Stimulated activated CD4-positive, alpha-beta T cell treated with anti-CD3 and anti-CD28 coated beads, Interleukin-1b, Interleukin-23, amount 100 ng/mL, for 4 hours (primary cell): Measurements from ENCODE around the gene SDF2L1.
"Not testable (repeated sequence)": the region's sequence is repeated elsewhere in the genome, so short reads cannot be mapped to it uniquely, and the experiment has no call there.

ENCODE experiments used
- DNase-seq, 2 donors: peaks; one replicate each; pipeline ENCODE4 v3.0.0-alpha.2; 2020; ENCODE audit warnings: low read depth in 2 of 2

Gene SDF2L1, protein sequence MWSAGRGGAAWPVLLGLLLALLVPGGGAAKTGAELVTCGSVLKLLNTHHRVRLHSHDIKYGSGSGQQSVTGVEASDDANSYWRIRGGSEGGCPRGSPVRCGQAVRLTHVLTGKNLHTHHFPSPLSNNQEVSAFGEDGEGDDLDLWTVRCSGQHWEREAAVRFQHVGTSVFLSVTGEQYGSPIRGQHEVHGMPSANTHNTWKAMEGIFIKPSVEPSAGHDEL

DNA sequence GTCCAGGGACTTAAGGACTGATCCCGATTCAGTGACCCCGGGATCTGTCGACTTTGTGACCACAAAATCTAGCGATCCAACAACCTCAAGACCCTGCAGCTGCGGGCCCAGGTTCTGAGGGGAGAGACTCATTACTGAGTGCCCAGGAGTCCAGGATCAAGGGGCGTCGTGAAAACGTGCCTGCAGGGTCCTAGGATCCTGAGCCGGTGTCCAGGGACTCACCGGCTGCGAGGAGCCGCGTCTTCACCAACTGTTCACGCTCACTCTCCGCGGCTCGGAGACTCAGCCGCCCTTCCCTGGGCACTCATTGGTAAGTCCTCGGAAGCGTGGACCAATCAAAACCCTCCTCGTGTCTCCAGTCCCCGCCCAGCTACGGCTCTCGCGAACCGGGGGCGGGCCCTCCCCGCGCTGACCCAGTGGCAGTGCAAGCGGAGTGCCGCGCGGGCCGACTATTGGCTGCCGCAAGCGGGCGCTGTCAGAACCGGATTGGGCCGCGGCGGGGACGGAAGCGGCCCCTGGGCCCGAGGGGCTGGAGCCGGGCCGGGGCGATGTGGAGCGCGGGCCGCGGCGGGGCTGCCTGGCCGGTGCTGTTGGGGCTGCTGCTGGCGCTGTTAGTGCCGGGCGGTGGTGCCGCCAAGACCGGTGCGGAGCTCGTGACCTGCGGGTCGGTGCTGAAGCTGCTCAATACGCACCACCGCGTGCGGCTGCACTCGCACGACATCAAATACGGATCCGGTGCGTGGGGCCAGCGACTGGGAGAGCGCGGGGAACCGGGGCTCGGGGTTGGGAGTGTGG, at the start of gene SDF2L1:
Gene SDF2L1 (plus strand): TSS at position 514 of the 795 bp plus-strand sequence. CDS start 35 bp downstream, at position 549.
- DNase-seq = peak; percentile 96

DNA sequence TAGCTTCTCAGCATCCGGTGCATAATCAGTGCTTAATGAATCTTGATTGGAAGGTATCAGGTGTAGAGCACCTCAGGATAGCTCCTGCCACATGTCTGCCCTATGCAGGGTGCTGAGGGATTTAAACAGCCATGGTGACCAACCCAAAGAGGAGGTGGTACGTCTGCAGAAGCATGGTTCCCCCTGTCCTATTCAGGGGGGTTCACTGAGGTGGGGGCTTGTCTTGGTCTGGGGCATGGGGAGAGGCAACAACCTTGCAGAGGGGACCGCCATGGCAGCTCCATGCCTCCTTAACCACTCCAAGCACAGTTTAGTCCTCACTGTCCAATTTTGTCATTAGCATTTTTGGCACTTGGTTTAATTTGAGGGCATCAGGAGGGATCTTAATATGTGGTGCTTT, 49.7 kb upstream of the SDF2L1 start:
- DNase-seq = no peak

DNA sequence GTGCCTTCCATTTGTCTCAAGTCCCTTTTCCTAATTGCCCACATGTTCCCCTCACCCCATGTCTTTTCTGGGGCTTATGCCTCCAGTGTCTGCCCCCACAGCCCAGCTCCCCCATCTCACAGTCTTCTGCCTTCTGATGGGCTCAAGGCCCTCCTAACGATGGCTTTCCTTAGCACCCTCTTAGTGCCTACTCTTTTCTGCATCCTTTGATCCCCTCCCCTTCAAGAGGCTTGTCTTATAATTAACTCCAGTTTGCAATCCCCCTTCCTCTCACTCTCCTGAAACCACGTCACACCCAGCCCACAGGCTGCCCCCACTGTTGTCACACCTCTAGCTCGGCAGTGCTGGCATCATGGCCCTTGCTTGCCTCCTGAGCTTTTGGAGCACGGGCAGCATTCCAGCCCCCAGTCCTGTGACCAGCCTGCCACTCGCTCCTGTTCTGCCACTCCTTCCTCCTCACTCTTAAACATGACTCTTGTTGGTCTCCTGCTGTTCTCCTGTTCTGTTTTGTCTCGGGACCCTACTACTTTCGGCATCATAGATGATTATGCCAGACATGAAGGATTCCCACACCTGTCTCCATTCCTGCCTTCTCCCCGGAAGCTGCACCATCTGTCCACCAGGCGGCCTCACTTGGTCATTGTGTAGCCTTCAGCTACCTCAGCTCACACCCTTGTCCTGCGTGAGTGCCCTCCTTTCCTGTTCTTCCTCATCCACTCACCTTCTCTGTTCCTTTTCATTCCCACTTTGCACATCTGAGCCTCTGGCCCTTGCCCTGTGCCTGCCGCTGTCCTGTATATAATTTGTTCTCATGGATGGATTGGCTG, 48.5 kb upstream of the SDF2L1 start:
- no peak for DNase-seq

DNA sequence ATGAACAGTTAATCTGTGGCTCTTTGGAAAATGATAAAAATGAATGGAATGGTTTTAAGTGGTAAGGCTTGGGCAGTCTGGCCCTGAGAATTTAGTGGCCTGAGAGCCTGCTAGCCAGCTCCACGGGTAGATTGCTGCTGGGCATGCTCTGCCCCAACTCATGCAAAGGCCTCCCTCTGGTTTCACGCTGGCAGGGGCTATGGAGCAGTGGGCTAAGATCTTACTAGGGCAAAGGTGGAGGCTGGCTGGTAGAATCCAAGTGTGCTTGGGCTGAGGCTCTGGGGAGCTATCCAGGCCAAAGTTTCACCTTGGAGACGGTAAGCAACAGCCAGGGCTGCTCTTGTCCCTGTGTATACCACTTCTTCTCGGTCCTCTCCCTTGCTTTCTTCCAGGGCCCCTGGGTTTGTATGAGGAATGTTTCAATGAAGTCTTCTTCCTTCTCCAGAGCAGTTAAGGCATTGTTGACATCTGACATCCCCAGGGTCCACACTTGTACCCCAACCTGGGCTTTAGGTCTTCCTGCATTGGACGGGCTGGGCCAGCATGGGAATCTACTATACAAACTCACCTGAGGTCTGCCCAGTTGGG, 47.1 kb upstream of the SDF2L1 start:
- no peak for DNase-seq

DNA sequence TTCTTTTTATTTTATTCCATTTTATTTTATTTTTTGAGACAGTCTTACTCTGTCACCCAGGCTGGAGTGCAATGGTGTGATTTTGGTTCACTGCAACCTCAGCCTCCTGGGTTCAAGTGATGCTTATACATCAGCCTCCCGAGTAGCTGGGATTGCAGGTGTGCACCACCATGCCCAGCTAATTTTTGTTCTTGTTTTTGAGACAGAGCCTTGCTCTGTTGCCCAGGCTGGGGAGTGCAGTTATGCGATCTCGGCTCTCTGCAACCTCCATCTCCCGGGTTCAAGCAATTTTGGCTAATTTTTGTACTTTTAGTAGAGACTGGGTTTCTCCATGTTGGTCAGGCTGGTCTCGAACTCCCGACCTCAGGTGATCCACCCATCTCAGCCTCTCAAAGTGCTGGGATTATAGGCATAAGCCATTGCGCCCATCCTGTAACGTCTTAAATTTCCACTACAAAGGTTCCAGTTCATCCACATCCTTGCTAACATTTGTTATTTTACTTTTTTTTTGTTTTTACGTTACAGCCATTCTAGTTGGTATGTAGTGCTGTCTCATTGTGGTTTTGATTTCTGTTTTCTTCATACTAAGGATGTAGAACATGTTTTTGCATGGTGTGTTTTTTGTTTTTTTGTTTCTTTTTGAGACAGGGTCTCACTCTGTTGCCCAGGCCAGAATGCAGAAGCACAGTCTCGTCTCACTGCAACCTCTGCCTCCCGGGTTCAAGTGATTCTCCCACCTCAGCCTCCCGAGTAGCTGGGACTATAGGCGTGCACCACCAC, 45.6 kb upstream of the SDF2L1 start:
- DNase-seq = not testable (repeated sequence)

DNA sequence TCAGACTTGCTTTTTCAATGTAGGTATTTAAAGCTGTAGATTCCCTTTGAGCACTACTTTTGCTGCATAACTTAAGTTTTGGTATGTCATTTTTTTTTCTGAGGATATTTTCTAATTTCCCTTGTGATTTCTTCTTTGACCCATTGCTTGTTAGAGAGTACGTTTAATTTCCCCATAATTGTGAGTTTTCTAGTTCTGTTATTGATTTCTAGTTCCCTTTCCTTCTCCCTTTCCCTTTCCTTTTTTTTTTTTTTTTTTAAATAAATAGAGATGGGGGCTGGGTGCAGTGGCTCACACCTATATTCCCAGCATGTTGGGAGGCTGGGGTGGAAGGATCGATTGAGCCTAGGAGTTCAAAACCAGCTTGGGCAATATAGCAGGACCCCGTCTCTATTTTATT, 43.8 kb upstream of the SDF2L1 start:
- no peak for DNase-seq

DNA sequence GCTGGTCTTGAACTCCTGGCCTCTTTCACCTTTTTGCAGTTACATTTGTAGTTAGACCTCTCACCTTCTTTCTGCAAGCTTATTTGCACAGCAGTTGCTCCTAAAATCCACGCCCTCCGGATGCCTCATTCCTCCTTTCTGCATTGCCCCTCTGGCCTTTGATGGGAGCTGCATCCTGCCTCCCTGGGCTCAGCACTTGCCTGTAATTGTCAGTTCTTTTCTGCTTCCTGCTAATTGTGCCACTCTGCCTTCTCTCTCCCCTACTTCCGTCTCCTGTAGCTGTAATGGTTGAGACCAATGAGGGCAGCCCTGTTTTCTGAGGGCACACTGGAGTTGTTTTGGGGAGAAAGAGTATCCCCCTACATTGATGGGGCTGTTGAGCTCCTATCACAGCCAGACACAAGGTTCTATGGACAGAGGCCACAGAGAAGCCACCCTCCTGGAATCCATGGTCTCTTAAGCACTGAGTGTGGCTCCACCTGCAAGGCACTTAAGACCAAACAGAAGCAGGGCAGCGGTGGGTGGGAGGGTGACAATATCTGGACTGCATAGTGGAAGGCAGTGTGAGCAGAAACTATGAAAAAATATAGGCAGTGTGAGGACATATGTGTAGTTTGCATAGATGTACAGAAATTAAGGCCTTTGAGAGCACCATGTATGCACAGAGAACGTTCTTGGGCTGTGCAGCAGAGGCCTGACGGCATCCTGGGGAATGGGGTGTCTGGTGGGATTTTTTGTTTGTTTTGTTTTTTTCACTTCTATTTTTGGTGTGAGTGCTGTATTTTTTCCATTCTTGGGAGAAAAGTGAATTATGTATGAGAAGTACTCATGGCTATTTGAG, 42.8 kb upstream of the SDF2L1 start:
- no peak for DNase-seq

DNA sequence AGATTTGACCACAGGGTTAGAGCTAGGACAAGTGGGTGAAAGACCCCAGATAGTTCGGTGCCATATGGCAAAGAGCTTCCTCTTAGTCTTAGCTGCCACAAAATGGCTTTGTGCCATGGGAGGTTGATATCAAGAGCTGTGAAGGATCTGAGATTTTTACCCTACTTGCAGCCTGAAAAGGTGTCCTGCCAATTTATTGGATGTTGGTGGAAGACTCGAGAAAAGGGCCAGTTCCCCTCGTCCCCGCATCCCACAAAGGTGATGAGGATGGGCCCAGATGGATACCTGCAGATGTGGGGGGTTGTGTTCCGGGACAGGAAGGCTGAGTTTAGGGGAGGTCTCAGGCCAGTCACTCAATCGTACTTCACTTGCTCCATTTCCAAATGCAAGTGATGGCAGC, 39.5 kb upstream of the SDF2L1 start:
- no peak for DNase-seq

DNA sequence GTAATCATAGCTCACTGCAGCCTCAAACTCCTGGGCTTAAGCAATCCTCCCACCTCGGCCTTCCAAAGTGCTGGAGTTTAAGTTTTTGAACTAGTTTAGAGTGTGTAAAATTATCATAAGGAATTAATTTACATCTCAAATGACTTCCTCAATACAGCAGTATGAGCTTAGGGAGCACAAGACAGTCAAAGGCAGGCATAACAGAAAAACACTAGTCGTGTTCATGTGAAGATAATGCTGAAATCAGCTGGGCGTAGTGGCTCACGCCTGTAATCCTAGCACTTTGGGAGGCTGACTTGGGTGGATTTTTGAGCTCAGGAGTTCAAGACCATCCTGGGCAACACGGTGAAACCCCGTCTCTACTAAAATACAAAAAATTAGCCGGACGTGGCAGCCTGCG, 38.1 kb upstream of the SDF2L1 start:
- DNase-seq = no peak

DNA sequence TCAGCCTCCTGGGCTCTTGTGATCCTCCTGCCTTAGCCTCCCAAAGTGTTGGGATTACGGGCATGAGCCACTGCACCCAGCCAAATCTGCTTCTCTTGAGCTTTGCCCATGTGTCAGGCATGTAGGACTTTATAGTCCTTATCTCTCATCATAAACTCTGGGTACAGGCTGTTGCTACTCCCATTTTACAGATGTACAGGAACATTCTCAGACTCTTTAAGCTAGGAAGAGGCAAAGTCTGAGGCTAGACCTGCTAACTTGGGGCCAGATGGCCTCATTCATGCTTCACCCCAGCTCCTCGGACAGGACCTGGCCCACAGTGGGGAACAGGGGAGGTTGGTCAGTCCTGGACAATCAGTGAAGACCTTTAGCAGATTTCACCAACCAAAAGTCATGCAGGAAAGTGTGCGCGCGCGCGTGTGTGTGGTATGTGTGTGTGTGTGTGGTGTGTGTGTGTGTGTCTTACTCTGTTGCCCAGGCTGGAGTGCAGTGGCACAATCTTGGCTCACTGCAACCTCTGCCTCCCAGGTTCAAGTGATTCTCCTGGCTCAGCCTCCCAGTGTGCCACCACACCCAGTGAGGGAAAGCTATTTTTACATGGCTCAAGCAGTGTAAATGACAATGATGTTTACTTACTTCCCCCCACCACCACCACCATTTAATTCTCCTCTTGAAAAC, 36.1 kb upstream of the SDF2L1 start:
- DNase-seq = no peak

DNA sequence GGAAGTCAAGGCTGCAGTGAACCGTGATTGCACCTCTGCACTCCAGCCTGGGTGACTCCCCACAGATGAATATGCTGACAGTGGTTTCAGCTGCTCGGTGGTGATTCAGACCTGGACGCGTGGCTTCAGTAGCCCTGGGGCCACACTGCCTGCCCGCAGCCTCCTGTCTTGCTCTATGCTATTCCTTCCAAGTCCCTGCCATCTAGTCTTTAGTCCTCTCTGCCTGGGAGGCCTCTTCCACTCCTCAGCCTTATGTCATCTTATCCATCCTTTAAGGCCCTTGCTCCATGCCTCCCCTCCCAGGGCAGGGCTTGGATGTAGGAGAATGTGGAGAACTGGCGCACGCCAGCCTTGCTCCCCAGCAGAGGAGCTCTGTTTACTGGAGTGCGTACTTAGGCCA, 35.3 kb upstream of the SDF2L1 start:
- no peak for DNase-seq

DNA sequence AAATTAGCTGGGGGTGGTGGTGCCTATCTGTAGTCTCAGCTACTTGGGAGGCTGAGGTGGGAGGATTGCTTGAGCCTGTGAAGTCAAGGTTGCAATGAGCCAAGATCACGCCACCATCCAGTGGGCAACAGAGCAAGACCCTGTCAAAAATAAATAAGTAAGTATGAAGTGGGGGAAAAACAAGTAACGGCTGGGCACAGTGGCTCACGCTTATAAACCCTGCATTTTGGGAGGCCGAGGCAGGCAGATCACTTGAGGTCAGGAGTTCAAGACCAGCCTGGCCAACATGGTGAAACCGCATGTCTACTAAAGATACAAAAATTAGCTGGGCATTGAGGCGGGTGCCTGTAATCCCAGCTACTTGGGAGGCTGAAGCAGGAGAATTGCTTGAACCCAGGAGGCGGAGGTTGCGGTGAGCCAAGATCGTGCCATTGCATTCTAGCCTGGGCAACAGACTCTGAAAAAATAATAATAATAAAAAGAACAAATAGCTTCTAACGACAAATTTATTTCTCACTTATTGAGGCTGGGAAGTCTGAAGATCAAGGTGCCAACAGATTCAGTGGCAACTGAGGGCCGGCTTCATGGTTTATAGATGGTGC, 32.4 kb upstream of the SDF2L1 start:
- DNase-seq = not testable (repeated sequence)

DNA sequence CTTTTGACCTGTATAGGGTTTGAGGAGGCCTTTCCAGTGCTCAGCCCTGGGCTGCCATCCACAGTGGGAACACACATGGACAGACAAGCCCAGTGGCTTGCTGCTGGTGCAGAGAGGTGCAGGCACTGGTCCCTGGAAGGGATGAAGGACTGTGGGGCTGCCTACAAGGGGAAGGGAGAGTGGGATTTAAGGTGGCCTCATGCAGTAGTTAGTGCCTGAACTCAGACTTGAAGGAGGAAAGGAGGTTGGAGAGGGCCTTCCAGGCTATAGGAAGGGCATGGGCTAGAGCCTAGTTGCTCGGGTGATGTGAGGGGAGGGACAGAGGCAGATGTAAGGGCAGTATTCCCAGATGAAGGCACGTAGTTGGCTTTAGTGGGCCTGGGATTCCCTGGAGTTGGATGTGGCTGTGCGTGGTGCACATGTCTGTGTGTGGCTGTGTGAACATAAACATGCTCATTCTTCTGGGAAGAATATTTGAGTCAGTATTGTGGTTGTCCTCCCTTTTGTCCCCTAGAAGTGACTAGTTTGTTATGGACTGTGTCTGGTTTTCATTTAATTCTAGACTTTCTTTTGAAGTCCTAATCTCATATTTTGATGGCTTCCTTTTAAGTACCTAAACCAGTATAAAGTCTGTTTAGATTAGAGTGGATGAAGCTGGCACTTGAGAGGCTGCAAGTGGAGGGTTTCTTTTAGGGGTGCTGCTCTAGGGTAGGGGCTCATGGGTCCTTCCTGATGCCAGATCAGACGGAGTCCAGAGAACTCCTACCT, 30.7 kb upstream of the SDF2L1 start:
- no peak for DNase-seq

DNA sequence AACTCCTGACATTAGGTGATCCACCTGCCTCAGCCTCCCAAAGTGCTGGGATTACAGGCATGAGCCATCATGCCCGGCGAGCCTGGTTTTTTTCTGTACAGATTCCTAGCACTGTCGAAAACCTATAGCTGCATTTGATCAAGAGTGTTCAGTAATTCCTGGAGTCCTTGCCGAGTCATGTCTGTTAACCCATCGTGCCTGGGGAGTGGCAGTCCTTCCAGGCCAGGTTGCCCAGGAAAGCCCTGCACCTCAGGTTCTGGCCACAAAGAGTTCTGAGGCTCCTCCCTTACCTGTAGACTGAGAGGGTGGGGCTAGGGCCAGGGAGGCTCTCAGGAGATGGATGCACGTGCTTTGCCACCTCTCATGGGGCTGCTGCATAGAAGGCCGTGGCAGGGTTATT, 29.2 kb upstream of the SDF2L1 start:
- DNase-seq = no peak

DNA sequence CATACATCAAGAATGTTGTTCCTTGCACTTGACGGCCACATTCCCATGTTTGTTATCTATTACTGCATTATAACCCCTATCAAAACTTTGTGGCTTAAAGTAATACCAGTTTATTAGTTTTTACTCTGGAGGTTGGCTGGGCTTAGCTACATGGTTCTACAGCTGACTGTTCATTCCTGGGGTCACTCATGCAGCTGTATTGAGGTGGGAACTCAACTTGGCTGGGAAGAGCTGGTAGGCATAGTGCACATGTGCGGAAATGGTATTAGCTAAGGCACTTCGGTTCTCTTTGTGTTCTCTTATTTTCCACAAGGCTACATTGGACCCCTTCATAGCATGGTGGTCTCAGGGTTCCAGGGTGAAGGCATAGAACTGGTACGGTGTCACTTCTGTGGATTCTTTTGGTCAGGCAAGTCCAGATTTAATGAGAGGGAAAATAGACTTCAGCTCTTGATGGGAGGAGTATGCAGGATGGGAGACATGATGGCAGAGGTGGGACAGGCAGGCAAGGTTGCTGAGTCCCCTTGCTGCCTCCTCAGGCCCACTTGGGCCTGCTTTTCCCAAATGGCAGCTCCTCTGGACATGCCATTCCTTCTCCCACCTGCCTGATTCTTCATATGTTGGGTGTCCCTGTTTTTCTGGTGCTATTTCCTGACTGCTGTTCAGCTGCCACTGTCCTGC, 28.4 kb upstream of the SDF2L1 start:
- no peak for DNase-seq

DNA sequence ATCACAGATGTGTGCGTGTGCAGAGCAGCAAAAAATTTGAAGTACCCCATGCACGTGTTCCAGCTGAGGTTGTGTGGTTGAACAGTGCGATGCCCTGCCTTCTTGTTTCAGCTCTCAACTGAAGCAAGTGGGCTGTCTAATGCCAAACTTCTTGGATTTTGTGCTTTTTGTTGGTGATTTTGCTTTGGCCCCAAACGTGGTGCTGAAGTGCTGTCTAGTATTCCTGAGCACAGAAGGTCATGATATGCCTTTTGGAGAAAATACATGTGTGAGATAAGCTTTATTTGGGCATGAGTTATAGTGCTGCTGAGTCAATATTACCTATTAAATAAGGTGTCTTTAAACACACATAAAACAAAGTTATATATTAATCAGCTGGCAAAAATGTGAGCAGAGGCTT, 26.4 kb upstream of the SDF2L1 start:
- DNase-seq = no peak

DNA sequence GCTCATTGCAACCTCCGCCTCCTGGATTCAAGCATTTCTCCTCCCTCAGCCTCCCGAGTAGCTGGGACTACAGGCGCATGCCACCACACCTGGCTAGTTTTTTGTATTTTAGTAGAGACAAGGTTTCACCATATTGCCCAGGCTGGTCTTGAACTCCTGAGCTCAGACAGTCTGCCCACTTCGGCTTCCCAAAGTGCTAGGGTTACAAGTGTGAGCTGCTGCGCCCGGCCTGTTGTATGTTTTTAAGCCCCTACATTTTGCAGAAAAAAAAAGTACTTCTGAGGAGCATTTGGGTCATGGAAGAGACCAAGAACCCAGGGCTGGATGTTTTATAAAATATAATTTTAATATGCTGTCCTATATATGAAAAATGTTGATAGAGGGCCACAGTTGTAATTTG, 24.8 kb upstream of the SDF2L1 start:
- not testable (repeated sequence) for DNase-seq

DNA sequence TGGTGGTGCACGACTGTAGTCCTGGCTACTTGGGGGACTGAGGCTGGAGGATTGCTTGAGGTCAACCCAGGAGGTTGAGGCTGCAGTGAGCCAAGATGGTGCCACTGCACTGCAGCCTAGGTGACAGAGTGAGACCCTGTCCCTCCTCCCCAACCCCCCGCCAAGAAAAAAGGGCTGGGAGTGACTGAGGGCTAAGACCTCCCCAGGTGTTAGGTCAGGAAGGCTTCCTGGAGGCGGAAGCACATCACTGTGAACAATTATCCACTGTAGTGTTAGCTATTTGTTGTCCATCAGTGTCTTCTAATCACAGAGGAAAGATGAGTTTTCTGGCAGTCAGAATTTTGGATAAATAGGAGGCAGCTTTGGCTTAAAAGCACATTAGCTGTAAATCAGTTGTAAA, 21.1 kb upstream of the SDF2L1 start:
- no peak for DNase-seq
